H9 (cell line): ENCODE measurements around the gene ZNF135. TPM values are rescaled to one million over a fixed set of nuclear protein-coding genes. Genes with fewer than 3 reads are reported as not detected.

Experiments
- DNase-seq: peaks from one replicate; pipeline ENCODE4 v3.0.0-alpha.2; 2017
- H2AFZ ChIP-seq: one replicate; pipeline ENCODE4 v1.6.1; 2013; ENCODE audit warnings: mild to moderate bottlenecking, low read length, control low read depth, moderate library complexity
- H2AK5ac ChIP-seq: 2 replicates; pipeline ENCODE4 v1.6.1; 2013; ENCODE audit warnings: low read length, control low read depth, mixed read lengths; ENCODE audit not compliant: insufficient read length
- H2BK120ac ChIP-seq: one replicate; pipeline ENCODE4 v1.6.1; 2013; ENCODE audit warnings: low read depth, mild to moderate bottlenecking, low read length, control low read depth, inconsistent platforms; ENCODE audit not compliant: poor library complexity, severe bottlenecking
- H2BK12ac ChIP-seq: 2 replicates; pipeline ENCODE4 v1.6.1; 2013; ENCODE audit warnings: low read length, control low read depth, mixed read lengths, low read depth; ENCODE audit not compliant: insufficient read length
- H2BK15ac ChIP-seq: 2 replicates; pipeline ENCODE4 v1.6.1; 2013; ENCODE audit warnings: low read depth, low read length, control low read depth
- H2BK20ac ChIP-seq: one replicate; pipeline ENCODE4 v1.6.1; 2013; ENCODE audit warnings: low read depth, mild to moderate bottlenecking, low read length, control low read depth, inconsistent platforms; ENCODE audit not compliant: poor library complexity, severe bottlenecking
- H2BK5ac ChIP-seq: 2 replicates; pipeline ENCODE4 v1.6.1; 2013; ENCODE audit warnings: low read length, control low read depth, mixed read lengths; ENCODE audit not compliant: insufficient read length
- H3K14ac ChIP-seq: 2 replicates; pipeline ENCODE4 v1.6.1; 2013; ENCODE audit warnings: low read length, control low read depth; ENCODE audit not compliant: insufficient read depth
- H3K18ac ChIP-seq: 2 replicates; pipeline ENCODE4 v1.6.1; 2013; ENCODE audit warnings: low read depth, mild to moderate bottlenecking, mixed read lengths, low read length, control low read depth; ENCODE audit not compliant: insufficient read length
- H3K23ac ChIP-seq: 2 replicates; pipeline ENCODE4 v1.6.1; 2013; ENCODE audit warnings: low read length, control low read depth, mixed read lengths, low read depth; ENCODE audit not compliant: insufficient read length
- H3K23me2 ChIP-seq: 2 replicates; pipeline ENCODE4 v1.6.1; 2013; ENCODE audit warnings: low read depth, mild to moderate bottlenecking, mixed read lengths, low read length, control low read depth; ENCODE audit not compliant: insufficient read length, poor library complexity, severe bottlenecking
- H3K27ac ChIP-seq: 2 replicates; pipeline ENCODE4 v1.5.1; 2013; ENCODE audit warnings: low read length, control low read depth, mixed read lengths, low read depth; ENCODE audit not compliant: insufficient read length
- H3K27me3 ChIP-seq: 2 replicates; pipeline ENCODE4 v1.6.1; 2013; ENCODE audit warnings: low read length, control low read depth, inconsistent platforms; ENCODE audit not compliant: insufficient read depth
- H3K4ac ChIP-seq: 2 replicates; pipeline ENCODE4 v1.6.1; 2013; ENCODE audit warnings: low read depth, mild to moderate bottlenecking, control low read depth, inconsistent platforms, low read length, moderate library complexity
- H3K4me1 ChIP-seq: 2 replicates; pipeline ENCODE4 v1.6.1; 2013; ENCODE audit warnings: low read length, control low read depth, inconsistent platforms; ENCODE audit not compliant: insufficient read depth
- H3K4me2 ChIP-seq: 2 replicates; pipeline ENCODE4 v1.6.1; 2013; ENCODE audit warnings: low read length, control low read depth, mixed read lengths; ENCODE audit not compliant: insufficient read length, insufficient read depth
- H3K56ac ChIP-seq: 2 replicates; pipeline ENCODE4 v1.6.1; 2013; ENCODE audit warnings: low read depth, mild to moderate bottlenecking, mixed read lengths, low read length, control low read depth; ENCODE audit not compliant: insufficient read length
- H3K79me1 ChIP-seq: 2 replicates; pipeline ENCODE4 v1.6.1; 2013; ENCODE audit warnings: low read depth, mild to moderate bottlenecking, moderate library complexity, low read length, control low read depth, inconsistent platforms; ENCODE audit not compliant: insufficient read depth, poor library complexity, severe bottlenecking
- H3K79me2 ChIP-seq: 2 replicates; pipeline ENCODE4 v1.6.1; 2013; ENCODE audit warnings: low read length, control low read depth, inconsistent platforms; ENCODE audit not compliant: insufficient read depth
- H3K9ac ChIP-seq: 2 replicates; pipeline ENCODE4 v1.6.1; 2013; ENCODE audit warnings: low read length, control low read depth, mixed read lengths; ENCODE audit not compliant: insufficient read length; ENCODE audit errors: extremely low read depth
- H3K9me3 ChIP-seq: one replicate; pipeline ENCODE4 v1.6.1; 2013; ENCODE audit warnings: low read depth, low read length, inconsistent platforms; ENCODE audit not compliant: control insufficient read depth
- H3T11ph ChIP-seq: one replicate; pipeline ENCODE4 v1.6.1; 2013; ENCODE audit warnings: mild to moderate bottlenecking, low read length, control low read depth, inconsistent platforms
- H4K20me1 ChIP-seq: one replicate; pipeline ENCODE4 v1.6.1; 2013; ENCODE audit not compliant: control insufficient read depth, insufficient read length, insufficient read depth
- H4K5ac ChIP-seq: 2 replicates; pipeline ENCODE4 v1.6.1; 2013; ENCODE audit warnings: low read depth, mild to moderate bottlenecking, mixed read lengths, low read length, control low read depth; ENCODE audit not compliant: insufficient read length
- H4K8ac ChIP-seq: replicated peaks from 2 replicates; pipeline ENCODE4 v1.6.1; 2013; ENCODE audit warnings: low read length, control low read depth, mixed read lengths, low read depth; ENCODE audit not compliant: insufficient read length
- H4K91ac ChIP-seq: 2 replicates; pipeline ENCODE4 v1.6.1; 2013; ENCODE audit warnings: low read depth, mild to moderate bottlenecking, moderate library complexity, mixed read lengths, low read length, control low read depth; ENCODE audit not compliant: insufficient read length
- H3K27ac Mint-ChIP-seq, 3 experiments: 2 replicates in 2 of 3; 3 replicates in 1 of 3; pipeline ENCODE4 v1.8.0; 2020 to 2021; ENCODE audit warnings: mixed read lengths in 3 of 3, mild to moderate bottlenecking in 1 of 3, moderate library complexity in 1 of 3
- H3K27me3 Mint-ChIP-seq: 2 replicates; pipeline ENCODE4 v1.8.0; 2021; ENCODE audit warnings: low read depth, mild to moderate bottlenecking, moderate library complexity, mixed read lengths
- H3K36me3 Mint-ChIP-seq, 3 experiments: 2 replicates in 2 of 3; 3 replicates in 1 of 3; pipeline ENCODE4 v1.8.0; 2020 to 2021; ENCODE audit warnings: low read depth in 3 of 3, mixed read lengths in 3 of 3; ENCODE audit not compliant: insufficient read depth in 1 of 3
- H3K4me1 Mint-ChIP-seq, 2 experiments: 2 replicates each; pipeline ENCODE4 v1.8.0; 2020; ENCODE audit warnings: mixed read lengths in 2 of 2
- H3K4me3 Mint-ChIP-seq, 2 experiments: 2 replicates in 1 of 2; 3 replicates in 1 of 2; pipeline ENCODE4 v1.8.0; 2020 to 2021; ENCODE audit warnings: mild to moderate bottlenecking in 2 of 2, mixed read lengths in 2 of 2, moderate library complexity in 1 of 2
- H3K9me3 Mint-ChIP-seq, 2 experiments: 2 replicates in 1 of 2; 3 replicates in 1 of 2; pipeline ENCODE4 v1.8.0; 2020; ENCODE audit warnings: mild to moderate bottlenecking in 2 of 2, mixed read lengths in 2 of 2, moderate library complexity in 1 of 2
- CTCF ChIP-seq: fragments of 200-600 bp; sonication (generic); conservative IDR thresholded peaks from 3 replicates; pipeline ENCODE4 v1.8.0; 2021; ENCODE audit warnings: antibody characterized with exemption, mild to moderate bottlenecking
- WGBS: extraction: QIAGEN DNeasy Blood & Tissue Kit; methylation state at CpG from one replicate; pipeline ENCODE4 v1.1.7; 2013; ENCODE audit warnings: missing lambda C conversion rate, low lambda C conversion rate, mixed read lengths; ENCODE audit not compliant: insufficient read length; ENCODE audit errors: extremely low coverage; 5-methylcytosine and 5-hydroxymethylcytosine counted together
- total RNA-seq: library from RNA; stranded (reverse); gene quantifications from 2 replicates; pipeline ENCODE4 v1.2.1, GENCODE V29; 2021

ZNF135 gene
- total RNA-seq, 1 experiment from 2014 or later: 4.7 TPM

DNA sequence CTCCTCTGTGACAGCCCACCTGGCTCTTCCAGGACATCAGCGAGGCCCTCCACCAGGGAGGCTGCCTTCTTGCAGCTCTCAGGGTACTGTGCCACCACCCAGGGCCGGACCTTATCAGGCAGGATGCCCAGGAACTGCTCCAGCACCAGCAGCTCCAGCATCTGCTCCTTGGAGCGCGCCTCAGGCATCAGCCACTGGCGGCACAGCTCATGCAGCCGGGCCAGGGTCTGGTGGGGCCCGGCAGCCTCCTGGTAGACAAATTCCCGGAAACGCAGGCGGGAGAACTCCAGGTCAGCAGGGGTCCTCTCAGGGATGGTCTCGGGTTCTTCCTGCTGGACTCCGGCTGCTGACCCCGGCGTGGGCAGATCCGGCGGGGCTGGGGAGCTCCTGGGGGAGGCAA, 30.8 kb downstream of the ZNF135 start:
- H3K27ac ChIP-seq: no peak overlapping the region
- H3K23me2 ChIP-seq: no peaks in the 10 kb centered on the region
- no peak overlapping the region for H2BK20ac ChIP-seq
- H4K5ac ChIP-seq: no peak overlapping the region
- peaks cover 0 to 3% of the 10 kb centered on the region in 2 experiments; a peak in 3 of 5 replicates for H3K9me3 Mint-ChIP-seq
- H3K14ac ChIP-seq: no peak overlapping the region
- H2BK15ac ChIP-seq: 0 out of 2 replicates have a peak overlapping the region, but pooled peaks have one; percentile 32
- H3T11ph ChIP-seq: no peak overlapping the region
- H3K4me3 Mint-ChIP-seq: no peak overlapping the region
- no peak overlapping the region for H2AFZ ChIP-seq
- H4K20me1 ChIP-seq: no peaks in the 10 kb centered on the region
- H3K9me3 ChIP-seq: no peaks in the 10 kb centered on the region
- no peak overlapping the region for H3K18ac ChIP-seq
- no peak overlapping the region for H2BK120ac ChIP-seq
- H3K79me2 ChIP-seq: no peaks in the 10 kb centered on the region
- no peak overlapping the region for H2BK12ac ChIP-seq
- WGBS: no CpG with 5 or more reads among the region's 16 CpGs
- no peak overlapping the region for H3K56ac ChIP-seq
- peaks cover 43 to 49% (median 48%) of the 10 kb centered on the region in 3 experiments for H3K36me3 Mint-ChIP-seq
- no peaks in the 10 kb centered on the region for H3K27me3 ChIP-seq
- H4K91ac ChIP-seq: no peak overlapping the region
- no peak for TF ChIP-seq CTCF
- H4K8ac ChIP-seq: no peak overlapping the region
- no peak overlapping the region for H2BK5ac ChIP-seq
- no peak overlapping the region for H3K27ac Mint-ChIP-seq
- no peak overlapping the region for H3K9ac ChIP-seq
- DNase-seq: no peak
- no peak overlapping the region for H3K4me2 ChIP-seq
- H3K23ac ChIP-seq: no peak overlapping the region
- peaks cover 0 to 4% of the 10 kb centered on the region in 2 experiments; a peak in 1 of 4 replicates for H3K4me1 Mint-ChIP-seq
- no peak overlapping the region for H2AK5ac ChIP-seq
- no peaks in the 10 kb centered on the region for H3K4me1 ChIP-seq
- H3K4ac ChIP-seq: no peak overlapping the region
- peaks cover 2% of the 10 kb centered on the region for H3K79me1 ChIP-seq
- H3K27me3 Mint-ChIP-seq: no peaks in the 10 kb centered on the region
